CD4-positive, alpha-beta T cell (primary cell): ENCODE measurements around the gene CACNA2D3. TPM values are rescaled to one million over a fixed set of nuclear protein-coding genes. Genes with fewer than 3 reads are reported as not detected.

Experiments used
- ATAC-seq: fragments of 200-7000 bp; cut with Tn5 transposase; one replicate; pipeline ENCODE4 v1.10.0; 2022; ENCODE audit warnings: mild to moderate bottlenecking; ENCODE audit not compliant: poor library complexity
- CTCF ChIA-PET: fragments of 350-600 bp; sonication (Branson Sonifier 250); formaldehyde crosslinking; loops from one replicate; lab custom pipeline; 2021; ENCODE audit warnings: antibody characterized with exemption, inconsistent platforms; lab: Charles Lee
- POLR2A ChIA-PET: fragments of 350-600 bp; sonication (Branson Sonifier 250); formaldehyde crosslinking; loops from one replicate; lab custom pipeline; 2021; ENCODE audit warnings: antibody characterized with exemption, inconsistent platforms; lab: Charles Lee
- DNase-seq, 14 experiments: peaks; one replicate each; pipeline ENCODE4 v3.0.0-alpha.2; 2013 to 2020; ENCODE audit warnings: mixed read lengths in 2 of 14
- H3K27ac ChIP-seq, 2 donors: one replicate each; pipeline versions ENCODE4 v1.5.1 to v1.7.0; 2013; ENCODE audit warnings: low read length in 2 of 2, low read depth in 1 of 2, mild to moderate bottlenecking in 1 of 2
- H3K27me3 ChIP-seq, 2 experiments: 1 replicate in 1 of 2; 2 replicates in 1 of 2; pipeline versions ENCODE4 v1.6.1 to v1.7.0; 2013; ENCODE audit warnings: low read length in 2 of 2, control low read depth in 1 of 2, mild to moderate bottlenecking in 1 of 2, moderate library complexity in 1 of 2; ENCODE audit not compliant: insufficient read depth in 2 of 2, control insufficient read depth in 1 of 2
- H3K36me3 ChIP-seq: one replicate; pipeline ENCODE4 v1.6.1; 2013; ENCODE audit warnings: low read length, control low read depth; ENCODE audit not compliant: insufficient read depth
- H3K4me1 ChIP-seq: one replicate; pipeline ENCODE4 v1.6.1; 2013; ENCODE audit warnings: low read length, control low read depth; ENCODE audit not compliant: insufficient read depth
- H3K4me3 ChIP-seq: one replicate; pipeline ENCODE4 v1.5.1; 2013; ENCODE audit warnings: mild to moderate bottlenecking, low read length, moderate library complexity
- H3K9me3 ChIP-seq, 2 experiments: 1 replicate in 1 of 2; 2 replicates in 1 of 2; pipeline versions ENCODE4 v1.6.1 to v1.7.0; 2013; ENCODE audit warnings: low read length in 2 of 2, mild to moderate bottlenecking in 2 of 2, control low read depth in 1 of 2, moderate library complexity in 1 of 2; ENCODE audit not compliant: control insufficient read depth in 1 of 2, insufficient read depth in 1 of 2
- H3K27ac Mint-ChIP-seq: one replicate; pipeline ENCODE4 v1.8.0; 2020; ENCODE audit warnings: mixed read lengths
- H3K27me3 Mint-ChIP-seq: one replicate; pipeline ENCODE4 v1.8.0; 2021; ENCODE audit warnings: mixed read lengths
- H3K36me3 Mint-ChIP-seq: one replicate; pipeline ENCODE4 v1.8.0; 2021; ENCODE audit warnings: low read depth, mixed read lengths
- H3K4me1 Mint-ChIP-seq: one replicate; pipeline ENCODE4 v1.8.0; 2021; ENCODE audit warnings: low read depth, mixed read lengths
- H3K4me3 Mint-ChIP-seq: one replicate; pipeline ENCODE4 v1.8.0; 2020; ENCODE audit warnings: mild to moderate bottlenecking, mixed read lengths
- H3K9me3 Mint-ChIP-seq: one replicate; pipeline ENCODE4 v1.8.0; 2020; ENCODE audit warnings: mixed read lengths
- CTCF ChIP-seq: fragments of 200-600 bp; IDR thresholded peaks from one replicate; pipeline ENCODE4 v1.8.0; 2022; ENCODE audit warnings: antibody characterized with exemption, mild to moderate bottlenecking
- intact Hi-C, 2 experiments: fragments of 100-400 bp; cut with DNase I in 1 of 2; cut with micrococcal nuclease in 1 of 2; formaldehyde crosslinking; loops; one replicate each; pipeline versions ENCODE4 v1.15.1 to v1.9.0; 2023 to 2025; cut with DNase I, micrococcal nuclease
- total RNA-seq, 174 experiments: library from RNA in 2 of 174; stranded (reverse) in 2 of 174; gene quantifications; one replicate each; pipeline ENCODE4 v1.2.3 and lab custom pipeline; 2021 to 2026

CACNA2D3 gene
- total RNA-seq, 2 experiments from 2014 or later = 0.08 TPM; not detected in 1

- intact Hi-C loops = no loop called here
- Mint-ChIP-seq H3K27me3 (peaks cover 51% of the 10 kb centered on the region), H3K4me3 (no peak overlapping the region), H3K4me1 (peaks cover 7% of the 10 kb centered on the region), H3K36me3 (no peaks in the 10 kb centered on the region), H3K9me3 (no peaks in the 10 kb centered on the region), H3K27ac (no peak overlapping the region)
- Histone ChIP-seq H3K4me1 (no peaks in the 10 kb centered on the region), H3K36me3 (no peaks in the 10 kb centered on the region), H3K27ac (no peak overlapping the region), H3K9me3 (no peaks in the 10 kb centered on the region), H3K4me3 (no peak overlapping the region), H3K27me3 (peaks cover 18 to 42% of the 10 kb centered on the region in 2 experiments)
- DNase-seq (no peak), ATAC-seq (no peak)
- ChIA-PET CTCF (no interaction called here), POLR2A (no interaction called here)
- no peak for TF ChIP-seq CTCF
Observed at GRCh38 chr3:54127499-54128056, 5.2 kb downstream of the CACNA2D3 start.

- Mint-ChIP-seq H3K4me1 (no peaks in the 10 kb centered on the region), H3K36me3 (no peaks in the 10 kb centered on the region), H3K27me3 (peaks cover 24% of the 10 kb centered on the region), H3K27ac (no peak overlapping the region), H3K9me3 (no peaks in the 10 kb centered on the region), H3K4me3 (no peak overlapping the region)
- Histone ChIP-seq H3K27ac (no peak overlapping the region), H3K9me3 (no peaks in the 10 kb centered on the region), H3K4me1 (no peaks in the 10 kb centered on the region), H3K36me3 (no peaks in the 10 kb centered on the region), H3K4me3 (no peak overlapping the region), H3K27me3 (peaks cover 0 to 12% of the 10 kb centered on the region in 2 experiments)
- no peak for TF ChIP-seq CTCF
- intact Hi-C loops = no loop called here
- ChIA-PET CTCF (no interaction called here), POLR2A (no interaction called here)
- DNase-seq = no peak
- no peak for ATAC-seq
Observed at GRCh38 chr3:54131026-54131605, 8.8 kb downstream of the CACNA2D3 start.

GRCh38 chr3:54131890-54132289 lies 9.5 kb downstream of the CACNA2D3 start:
- Mint-ChIP-seq H3K4me3 (no peak overlapping the region), H3K4me1 (no peaks in the 10 kb centered on the region), H3K36me3 (no peaks in the 10 kb centered on the region), H3K9me3 (no peaks in the 10 kb centered on the region), H3K27ac (no peak overlapping the region), H3K27me3 (peaks cover 21% of the 10 kb centered on the region)
- H3K9me3 ChIP-seq = no peaks in the 10 kb centered on the region
- no peaks in the 10 kb centered on the region for H3K4me1 ChIP-seq
- ChIA-PET POLR2A (no interaction called here), CTCF (no interaction called here)
- no peak for ATAC-seq
- no peak overlapping the region for H3K27ac ChIP-seq
- H3K27me3 ChIP-seq = peaks cover 0 to 6% of the 10 kb centered on the region in 2 experiments
- TF ChIP-seq CTCF = no peak
- H3K36me3 ChIP-seq = no peaks in the 10 kb centered on the region
- intact Hi-C loops = no loop called here
- no peak for DNase-seq
- H3K4me3 ChIP-seq = no peak overlapping the region
